Endothelial cell of umbilical vein (primary cell): Measurements from ENCODE around the gene PRKG1.

Experiments used
- CTCF ChIP-seq, 2 donors: IDR thresholded peaks; 1 replicate in 1 of 2; 2 replicates in 1 of 2; pipeline ENCODE4 v1.5.1; 2011; ENCODE audit warnings: low read length in 2 of 2, mild to moderate bottlenecking in 2 of 2, moderate library complexity in 2 of 2, control low read depth in 1 of 2, inconsistent platforms in 1 of 2, low read depth in 1 of 2; ENCODE audit not compliant: insufficient read depth in 1 of 2; ENCODE audit errors: extremely low read depth in 1 of 2
- EZH2 ChIP-seq: IDR thresholded peaks from 2 replicates; pipeline ENCODE4 v1.6.1; 2012; ENCODE audit warnings: borderline replicate concordance, low read depth, mild to moderate bottlenecking, moderate library complexity, low read length, inconsistent platforms; ENCODE audit not compliant: severe bottlenecking
- FOS ChIP-seq: IDR thresholded peaks from 2 replicates; pipeline ENCODE4 v1.6.1; 2011; ENCODE audit warnings: mild to moderate bottlenecking, low read length, moderate library complexity, borderline replicate concordance; ENCODE audit not compliant: insufficient read depth
- MAX ChIP-seq: IDR thresholded peaks from 2 replicates; pipeline ENCODE4 v1.6.1; 2011; ENCODE audit not compliant: insufficient read depth, insufficient read length
- MYC ChIP-seq: IDR thresholded peaks from one replicate; pipeline ENCODE4 v1.6.1; 2011; ENCODE audit warnings: mild to moderate bottlenecking, low read depth, low read length
- POLR2A ChIP-seq: IDR thresholded peaks from 2 replicates; pipeline ENCODE4 v1.6.1; 2012; ENCODE audit warnings: low read depth, mild to moderate bottlenecking, control low read depth, low read length
- POLR2AphosphoS5 ChIP-seq: IDR thresholded peaks from 2 replicates; pipeline ENCODE4 v1.6.1; 2012; ENCODE audit warnings: low read depth, mild to moderate bottlenecking, control low read depth, low read length, moderate library complexity; ENCODE audit not compliant: insufficient read depth

DNA sequence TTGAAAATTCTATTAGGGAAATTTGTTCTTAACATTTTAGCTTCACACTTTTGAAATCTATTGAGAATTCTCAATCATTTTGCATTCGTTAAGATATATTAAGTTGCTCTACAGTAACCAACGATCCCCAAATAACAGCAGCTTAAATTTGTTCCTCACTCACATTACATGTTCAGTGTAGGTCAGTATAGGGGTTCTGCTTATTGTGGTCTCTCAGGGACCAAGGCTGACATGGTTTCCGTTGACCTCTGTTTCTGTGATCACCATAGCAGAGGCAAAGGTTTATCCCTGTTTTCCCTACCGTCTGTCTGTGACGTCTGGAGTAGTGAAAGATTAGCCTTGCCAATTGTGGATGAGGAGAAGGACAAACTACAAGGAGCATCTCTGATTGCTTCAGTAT is 860.1 kb downstream of the PRKG1 start:
- no peak for TF ChIP-seq CTCF (IDR thresholded peaks at IDR 0.05; ENCODE audit: extremely low read depth in 1 of 2, insufficient read depth in 1 of 2, low read depth in 1 of 2, low read length in 2 of 2)
- no peak for TF ChIP-seq MAX
- no peak for TF ChIP-seq POLR2AphosphoS5
- no peak for TF ChIP-seq POLR2A
- TF ChIP-seq MYC = no peak
- TF ChIP-seq EZH2 = no peak
- no peak for TF ChIP-seq FOS
